ENCODE results near the gene ARAP3.

ARAP3 gene

GRCh38 chr5:141640051-141640415, 42.0 kb downstream of the ARAP3 start:
- no peaks in the 10 kb centered on the region for H3K36me3 ChIP-seq (ENCODE audit: insufficient read depth, low read length)

DNA sequence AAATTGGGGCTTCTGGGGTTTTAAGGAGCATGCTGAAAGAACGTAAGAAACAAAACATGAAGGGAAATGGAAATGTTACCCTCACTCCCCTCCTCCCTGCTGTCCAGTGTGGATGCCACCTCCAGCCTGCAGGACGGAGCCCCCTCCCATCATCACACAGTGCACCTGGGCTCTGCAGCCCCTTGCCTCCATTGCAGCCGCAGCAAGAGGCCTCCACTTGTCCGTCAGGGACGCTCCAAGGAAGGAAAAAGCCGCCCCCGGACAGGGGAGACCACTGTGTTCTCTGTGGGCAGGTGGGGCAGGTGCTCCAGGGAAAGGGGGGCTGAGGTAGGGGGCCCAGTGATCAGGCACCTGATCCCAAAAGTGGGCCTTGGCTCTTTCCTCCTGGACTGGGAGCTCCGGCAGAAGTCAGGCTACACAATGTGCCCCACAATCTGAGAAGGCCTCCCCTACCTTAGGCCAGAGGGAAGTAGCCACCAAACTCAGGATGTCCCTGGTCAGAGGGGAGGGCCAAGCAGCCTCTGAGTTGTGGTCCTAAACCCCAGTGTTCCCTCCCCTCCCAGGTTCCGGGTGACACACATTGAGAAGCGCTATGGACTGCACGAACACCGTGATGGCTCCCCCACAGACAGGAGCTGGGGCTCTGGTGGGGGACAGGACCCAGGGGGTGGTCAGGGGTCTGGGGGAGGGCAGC, 42.5 kb downstream of the ARAP3 start:
- H3K4me3 ChIP-seq (ENCODE audit: low read depth, low read length): no peak overlapping the region
- H2AFZ ChIP-seq (ENCODE audit: low read length, unreplicated experiment): no peak overlapping the region
- no peak overlapping the region for H3K27ac ChIP-seq (ENCODE audit: low read depth, low read length)
- peaks cover 21% of the 10 kb centered on the region for H3K79me2 ChIP-seq (ENCODE audit: control insufficient read depth, insufficient read depth, low read length, unreplicated experiment)
- peaks cover 25% of the 10 kb centered on the region for H3K4me1 ChIP-seq (ENCODE audit: control insufficient read depth, insufficient read depth, low read length, unreplicated experiment)
- H3K27me3 ChIP-seq (ENCODE audit: insufficient read depth, low read length): no peaks in the 10 kb centered on the region
- no peaks in the 10 kb centered on the region for H3K36me3 ChIP-seq (ENCODE audit: insufficient read depth, low read length)

More at GRCh38 chr5:141640051-141640415, 42.0 kb downstream of the ARAP3 start:
- Histone ChIP-seq H3K4me3 (ENCODE audit: low read depth, low read length) (no peak overlapping the region), H3K4me1 (ENCODE audit: control insufficient read depth, insufficient read depth, low read length, unreplicated experiment) (peaks cover 21% of the 10 kb centered on the region), H3K27ac (ENCODE audit: low read depth, low read length) (no peak overlapping the region), H3K79me2 (ENCODE audit: control insufficient read depth, insufficient read depth, low read length, unreplicated experiment) (peaks cover 16% of the 10 kb centered on the region), H2AFZ (ENCODE audit: low read length, unreplicated experiment) (no peak overlapping the region), H3K27me3 (ENCODE audit: insufficient read depth, low read length) (no peaks in the 10 kb centered on the region)

DNA sequence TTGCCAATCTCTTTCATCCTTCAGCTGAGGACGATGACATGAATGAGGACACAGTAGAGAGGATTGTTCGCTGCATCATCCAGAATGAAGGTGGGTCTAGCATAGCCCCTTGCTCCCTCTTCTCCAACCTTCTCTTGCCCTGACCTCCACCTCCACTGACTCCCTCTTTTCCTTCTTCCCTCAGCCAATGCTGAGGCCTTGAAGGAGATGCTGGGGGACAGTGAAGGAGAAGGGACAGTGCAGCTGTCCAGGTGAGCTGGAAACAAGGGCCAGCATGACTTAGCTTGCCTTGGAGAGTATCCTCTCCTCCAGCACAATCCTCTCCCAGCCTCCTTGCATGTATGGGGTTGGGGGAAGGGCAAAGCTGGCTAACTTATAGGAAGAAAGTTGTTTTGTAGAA, 43.3 kb downstream of the ARAP3 start:
- H3K4me3 ChIP-seq (ENCODE audit: low read depth, low read length): no peak overlapping the region
- peaks cover 29% of the 10 kb centered on the region for H3K79me2 ChIP-seq (ENCODE audit: control insufficient read depth, insufficient read depth, low read length, unreplicated experiment)
- H3K36me3 ChIP-seq (ENCODE audit: insufficient read depth, low read length): no peaks in the 10 kb centered on the region
- H3K27ac ChIP-seq (ENCODE audit: low read depth, low read length): no peak overlapping the region
- H3K4me1 ChIP-seq (ENCODE audit: control insufficient read depth, insufficient read depth, low read length, unreplicated experiment): peaks cover 29% of the 10 kb centered on the region
- H2AFZ ChIP-seq (ENCODE audit: low read length, unreplicated experiment): no peak overlapping the region
- H3K27me3 ChIP-seq (ENCODE audit: insufficient read depth, low read length): no peaks in the 10 kb centered on the region

DNA sequence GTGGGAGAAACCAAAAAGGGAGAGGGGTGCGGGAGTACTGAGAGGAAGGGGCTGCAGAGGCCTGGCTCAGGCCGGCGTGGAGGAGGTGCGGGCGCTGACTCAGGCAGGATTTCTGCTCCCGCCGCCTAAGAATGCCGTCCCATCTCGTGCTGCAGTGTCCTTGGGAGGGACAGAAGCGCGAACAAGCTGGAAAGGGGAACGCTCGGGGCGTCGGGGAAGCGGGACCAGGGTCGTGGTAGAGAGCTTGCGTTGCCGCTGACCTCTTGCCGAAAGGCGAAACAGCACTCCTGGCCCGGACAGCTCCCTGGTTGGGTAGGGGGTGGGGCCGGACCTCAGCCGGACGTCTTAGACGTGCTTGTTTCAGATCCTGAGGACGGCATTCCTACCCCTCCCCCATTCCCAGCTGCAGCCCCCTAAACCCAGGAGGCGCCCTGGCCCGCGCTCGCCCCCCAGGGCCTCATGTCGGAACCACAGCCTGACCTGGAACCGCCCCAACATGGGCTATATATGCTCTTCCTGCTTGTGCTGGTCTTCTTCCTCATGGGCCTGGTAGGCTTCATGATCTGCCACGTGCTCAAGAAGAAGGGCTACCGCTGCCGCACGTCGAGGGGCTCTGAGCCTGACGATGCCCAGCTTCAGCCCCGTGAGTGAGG, 44.1 kb downstream of the ARAP3 start:
- Histone ChIP-seq H3K27ac (ENCODE audit: low read depth, low read length) (no peak overlapping the region), H3K4me3 (ENCODE audit: low read depth, low read length) (peak overlapping the region; percentile 78), H3K4me1 (ENCODE audit: control insufficient read depth, insufficient read depth, low read length, unreplicated experiment) (peaks cover 29% of the 10 kb centered on the region), H3K79me2 (ENCODE audit: control insufficient read depth, insufficient read depth, low read length, unreplicated experiment) (peaks cover 34% of the 10 kb centered on the region), H3K27me3 (ENCODE audit: insufficient read depth, low read length) (no peaks in the 10 kb centered on the region), H3K36me3 (ENCODE audit: insufficient read depth, low read length) (0 out of 2 replicates have a peak, but pooled peaks cover 1% of the 10 kb centered on the region), H2AFZ (ENCODE audit: low read length, unreplicated experiment) (peak overlapping the region; percentile 88)

GRCh38 chr5:141637123-141637766, 44.8 kb downstream of the ARAP3 start:
- peaks cover 8% of the 10 kb centered on the region for H3K36me3 ChIP-seq (ENCODE audit: insufficient read depth, low read length)
- H3K79me2 ChIP-seq (ENCODE audit: control insufficient read depth, insufficient read depth, low read length, unreplicated experiment): peaks cover 41% of the 10 kb centered on the region
- peaks cover 29% of the 10 kb centered on the region for H3K4me1 ChIP-seq (ENCODE audit: control insufficient read depth, insufficient read depth, low read length, unreplicated experiment)
- H2AFZ ChIP-seq (ENCODE audit: low read length, unreplicated experiment): peak overlapping the region; percentile 88
- H3K27ac ChIP-seq (ENCODE audit: low read depth, low read length): no peak overlapping the region
- peak overlapping the region; percentile 78 for H3K4me3 ChIP-seq (ENCODE audit: low read depth, low read length)
- H3K27me3 ChIP-seq (ENCODE audit: insufficient read depth, low read length): no peaks in the 10 kb centered on the region

DNA sequence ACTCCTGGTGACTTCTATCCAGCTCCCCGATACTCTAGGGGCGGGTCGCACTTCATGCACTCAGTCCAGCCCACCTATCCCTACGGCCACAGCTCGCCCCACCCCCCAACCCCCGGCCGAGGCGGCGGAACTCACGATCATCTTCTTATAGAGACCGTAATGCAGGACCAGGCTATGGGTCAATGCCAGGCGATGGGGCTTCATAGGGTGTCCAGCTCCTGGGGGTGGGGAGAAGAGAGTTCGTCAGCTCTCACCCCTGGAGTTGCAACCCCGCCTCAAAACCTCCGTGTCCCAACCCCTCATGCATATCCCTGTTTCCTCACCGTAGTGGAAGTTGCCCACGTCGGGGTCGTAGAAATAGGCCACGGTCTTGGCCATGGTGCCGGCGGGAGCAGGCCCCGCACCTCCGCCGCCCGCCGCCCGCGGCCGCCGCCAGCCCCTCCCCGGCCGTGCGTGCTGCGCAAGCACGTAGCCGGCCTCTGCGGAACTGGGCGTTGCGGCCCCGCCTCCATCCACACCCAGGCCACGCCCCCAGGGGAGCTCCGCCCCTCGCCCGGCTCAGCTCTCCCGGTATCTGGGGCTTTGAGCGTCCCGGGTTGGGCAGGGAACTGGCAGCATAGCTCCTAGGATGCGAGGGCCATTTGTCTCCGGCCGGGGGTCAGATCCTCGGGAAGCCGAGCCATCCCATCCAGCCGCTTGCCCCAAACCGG, 45.5 kb downstream of the ARAP3 start, which contains the start of the genes HDAC3 and RELL2:
Gene HDAC3, minus strand, starts transcription at position 437 of the 710 bp plus-strand sequence. Its CDS starts 59 bp downstream, at position 378.
Gene RELL2, plus strand, starts transcription at position 585 of the 710 bp plus-strand sequence. CDS start 1,229 bp downstream, outside the sequence.
- Histone ChIP-seq H3K27ac (ENCODE audit: low read depth, low read length) (peak within 1 kb of the TSS; percentile 3; the same call in 1 of the 2 replicates), H3K4me3 (ENCODE audit: low read depth, low read length) (peak within 1 kb of the TSS; percentile 78), H2AFZ (ENCODE audit: low read length, unreplicated experiment) (peak within 1 kb of the TSS; percentile 88), H3K36me3 (ENCODE audit: insufficient read depth, low read length) (peaks cover 9% of the 10 kb centered on the region), H3K4me1 (ENCODE audit: control insufficient read depth, insufficient read depth, low read length, unreplicated experiment) (peaks cover 24% of the 10 kb centered on the region), H3K27me3 (ENCODE audit: insufficient read depth, low read length) (no peaks in the 10 kb centered on the region), H3K79me2 (ENCODE audit: control insufficient read depth, insufficient read depth, low read length, unreplicated experiment) (peaks cover 44% of the 10 kb centered on the region)

DNA sequence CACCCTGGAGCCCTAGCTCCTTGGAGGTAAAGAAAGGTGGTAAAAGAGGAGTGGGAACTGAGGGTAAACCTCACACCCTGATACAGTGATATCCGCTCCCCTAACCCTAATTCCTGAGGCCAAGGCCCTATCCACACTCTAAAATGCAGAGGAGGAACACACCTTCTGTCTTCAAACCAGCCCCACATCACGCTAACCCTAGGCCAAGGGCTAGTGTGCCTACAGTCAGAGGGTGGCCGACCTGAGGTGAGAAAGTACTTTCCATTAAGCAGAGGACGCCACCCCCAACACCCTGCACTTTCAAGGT, 46.0 kb downstream of the ARAP3 start:
- H3K27me3 ChIP-seq (ENCODE audit: insufficient read depth, low read length): no peaks in the 10 kb centered on the region
- peaks cover 21% of the 10 kb centered on the region for H3K4me1 ChIP-seq (ENCODE audit: control insufficient read depth, insufficient read depth, low read length, unreplicated experiment)
- peaks cover 49% of the 10 kb centered on the region for H3K79me2 ChIP-seq (ENCODE audit: control insufficient read depth, insufficient read depth, low read length, unreplicated experiment)
- H3K36me3 ChIP-seq (ENCODE audit: insufficient read depth, low read length): peaks cover 9% of the 10 kb centered on the region
- H3K4me3 ChIP-seq (ENCODE audit: low read depth, low read length): peak overlapping the region; percentile 78
- no peak overlapping the region for H3K27ac ChIP-seq (ENCODE audit: low read depth, low read length)
- no peak overlapping the region for H2AFZ ChIP-seq (ENCODE audit: low read length, unreplicated experiment)

DNA sequence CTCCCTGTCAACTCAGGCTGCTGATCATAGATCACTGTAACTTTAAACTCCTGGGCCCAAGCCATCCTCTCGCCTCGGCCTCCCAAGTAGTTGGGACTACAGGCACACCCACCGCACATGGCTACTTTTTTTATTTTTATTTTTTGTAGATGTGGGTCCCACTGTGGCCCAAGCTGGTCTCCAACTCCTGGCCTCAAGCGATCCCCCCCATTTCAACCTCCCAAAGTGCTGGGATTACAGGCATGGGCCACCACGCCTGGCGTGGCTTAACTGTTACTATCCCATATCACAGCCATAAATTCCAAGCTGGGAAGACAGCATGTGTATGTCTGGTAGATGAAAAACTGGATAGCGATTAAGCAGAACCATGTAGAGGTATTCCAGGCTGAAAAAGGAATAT, 46.4 kb downstream of the ARAP3 start:
- Histone ChIP-seq H3K79me2 (ENCODE audit: control insufficient read depth, insufficient read depth, low read length, unreplicated experiment) (peaks cover 53% of the 10 kb centered on the region), H3K27me3 (ENCODE audit: insufficient read depth, low read length) (no peaks in the 10 kb centered on the region), H3K36me3 (ENCODE audit: insufficient read depth, low read length) (peaks cover 9% of the 10 kb centered on the region), H2AFZ (ENCODE audit: low read length, unreplicated experiment) (no peak overlapping the region), H3K4me1 (ENCODE audit: control insufficient read depth, insufficient read depth, low read length, unreplicated experiment) (peaks cover 21% of the 10 kb centered on the region), H3K27ac (ENCODE audit: low read depth, low read length) (no peak overlapping the region), H3K4me3 (ENCODE audit: low read depth, low read length) (peak overlapping the region; percentile 78)

- Histone ChIP-seq H2AFZ (ENCODE audit: low read length, unreplicated experiment) (no peak overlapping the region), H3K79me2 (ENCODE audit: control insufficient read depth, insufficient read depth, low read length, unreplicated experiment) (peaks cover 54% of the 10 kb centered on the region), H3K27me3 (ENCODE audit: insufficient read depth, low read length) (no peaks in the 10 kb centered on the region), H3K27ac (ENCODE audit: low read depth, low read length) (no peak overlapping the region), H3K4me1 (ENCODE audit: control insufficient read depth, insufficient read depth, low read length, unreplicated experiment) (peaks cover 21% of the 10 kb centered on the region), H3K4me3 (ENCODE audit: low read depth, low read length) (peak overlapping the region; percentile 78; the same call in 1 of the 2 replicates), H3K36me3 (ENCODE audit: insufficient read depth, low read length) (peaks cover 10% of the 10 kb centered on the region)
Measured at GRCh38 chr5:141634720-141635119, 47.3 kb downstream of the ARAP3 start.

- Histone ChIP-seq H3K36me3 (ENCODE audit: insufficient read depth, low read length) (peaks cover 16% of the 10 kb centered on the region), H3K27ac (ENCODE audit: low read depth, low read length) (no peak overlapping the region), H3K4me1 (ENCODE audit: control insufficient read depth, insufficient read depth, low read length, unreplicated experiment) (peaks cover 21% of the 10 kb centered on the region), H3K79me2 (ENCODE audit: control insufficient read depth, insufficient read depth, low read length, unreplicated experiment) (peaks cover 54% of the 10 kb centered on the region), H3K4me3 (ENCODE audit: low read depth, low read length) (no peak overlapping the region; the same call in 1 of the 2 replicates), H3K27me3 (ENCODE audit: insufficient read depth, low read length) (no peaks in the 10 kb centered on the region), H2AFZ (ENCODE audit: low read length, unreplicated experiment) (no peak overlapping the region)
Measured at GRCh38 chr5:141633871-141634561, 48.0 kb downstream of the ARAP3 start.

All from ACC112 (cell line).